C4-2B (cell line): ENCODE measurements around the gene PEX16.

Source experiments
- CTCF ChIP-seq: fragments of 450-650 bp; conservative IDR thresholded peaks from 2 replicates; pipeline ENCODE4 v1.5.1; 2017; ENCODE audit warnings: mild to moderate bottlenecking
- ZFX ChIP-seq: fragments of 450-650 bp; IDR thresholded peaks from 2 replicates; pipeline ENCODE4 v1.6.1; 2017

- no peak for TF ChIP-seq CTCF
- no peak for TF ChIP-seq ZFX
Measured at GRCh38 chr11:45894555-45895247, 23.0 kb downstream of the PEX16 start.
